Measurements from ENCODE around the gene NPC1. TPM values are rescaled to one million over a fixed set of nuclear protein-coding genes. Genes with fewer than 3 reads are reported as not detected.

The NPC1 gene
- total RNA-seq, 1 donor from 2014 or later = 114 TPM

DNA sequence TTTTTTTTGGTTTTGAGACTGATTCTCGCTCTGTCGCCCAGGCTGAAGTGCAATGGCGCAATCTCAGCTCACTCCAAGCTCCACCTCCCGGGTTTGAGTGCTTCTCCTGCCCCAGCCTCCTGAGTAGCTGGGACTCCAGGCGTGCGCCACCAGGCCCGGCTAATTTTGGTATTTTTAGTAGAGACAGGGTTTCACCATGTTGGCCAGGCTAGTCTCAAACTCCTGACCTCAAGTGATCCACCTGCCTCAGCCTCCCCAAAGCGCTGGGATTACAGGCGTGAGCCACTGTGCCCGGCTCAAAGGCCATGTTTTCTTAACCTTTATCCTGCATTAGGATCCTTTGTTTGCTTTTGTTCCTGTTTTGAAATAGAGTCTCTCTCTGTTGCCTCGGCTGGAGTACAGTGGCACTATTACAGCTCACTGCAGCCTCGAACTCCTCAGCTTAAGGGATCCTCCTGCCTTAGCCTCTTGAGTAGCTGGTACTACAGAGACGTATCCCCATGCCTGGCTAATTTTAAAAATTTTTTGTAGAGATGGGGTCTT lies 41.0 kb downstream of the NPC1 start:
- ATAC-seq = no peak

DNA sequence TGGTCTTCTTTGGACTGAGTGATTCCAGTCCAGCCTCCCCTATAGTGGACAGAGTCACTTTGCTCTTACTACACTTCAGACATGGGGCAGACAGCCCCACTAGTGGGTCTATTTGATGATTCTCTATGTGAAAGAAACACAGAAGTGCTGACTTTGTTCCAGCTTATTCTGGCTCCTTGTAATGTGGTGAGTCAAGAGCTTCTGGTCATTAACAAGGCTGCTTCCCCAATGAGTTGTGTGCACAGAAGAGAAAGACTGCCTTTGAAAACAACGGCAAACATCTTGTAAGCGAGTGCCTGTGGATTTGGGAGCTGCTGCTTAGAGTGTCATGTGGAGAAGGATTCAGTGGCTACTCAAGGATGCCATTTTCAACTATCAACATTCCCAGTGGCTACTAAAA lies 43.8 kb downstream of the NPC1 start:
- Histone ChIP-seq H3K27me3 (ENCODE audit: low read depth) (no peaks in the 10 kb centered on the region), H3K27ac (no peak overlapping the region), H3K36me3 (peaks cover 100% of the 10 kb centered on the region), H3K9me3 (no peaks in the 10 kb centered on the region), H3K4me1 (peaks cover 15% of the 10 kb centered on the region), H3K4me3 (no peak overlapping the region)
- TF ChIP-seq, protein P1, sequence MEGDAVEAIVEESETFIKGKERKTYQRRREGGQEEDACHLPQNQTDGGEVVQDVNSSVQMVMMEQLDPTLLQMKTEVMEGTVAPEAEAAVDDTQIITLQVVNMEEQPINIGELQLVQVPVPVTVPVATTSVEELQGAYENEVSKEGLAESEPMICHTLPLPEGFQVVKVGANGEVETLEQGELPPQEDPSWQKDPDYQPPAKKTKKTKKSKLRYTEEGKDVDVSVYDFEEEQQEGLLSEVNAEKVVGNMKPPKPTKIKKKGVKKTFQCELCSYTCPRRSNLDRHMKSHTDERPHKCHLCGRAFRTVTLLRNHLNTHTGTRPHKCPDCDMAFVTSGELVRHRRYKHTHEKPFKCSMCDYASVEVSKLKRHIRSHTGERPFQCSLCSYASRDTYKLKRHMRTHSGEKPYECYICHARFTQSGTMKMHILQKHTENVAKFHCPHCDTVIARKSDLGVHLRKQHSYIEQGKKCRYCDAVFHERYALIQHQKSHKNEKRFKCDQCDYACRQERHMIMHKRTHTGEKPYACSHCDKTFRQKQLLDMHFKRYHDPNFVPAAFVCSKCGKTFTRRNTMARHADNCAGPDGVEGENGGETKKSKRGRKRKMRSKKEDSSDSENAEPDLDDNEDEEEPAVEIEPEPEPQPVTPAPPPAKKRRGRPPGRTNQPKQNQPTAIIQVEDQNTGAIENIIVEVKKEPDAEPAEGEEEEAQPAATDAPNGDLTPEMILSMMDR (IDR thresholded peaks at IDR 0.05) = no peak
- no peak for DNase-seq
- intact Hi-C loops (cut with DNase I) = no loop called here
- ATAC-seq = no peak

More for the DNA sequence above, 41.0 kb downstream of the NPC1 start:
- intact Hi-C loops (cut with DNase I) = no loop called here
- Histone ChIP-seq H3K27ac (no peak overlapping the region), H3K4me3 (no peak overlapping the region), H3K4me1 (peaks cover 8% of the 10 kb centered on the region), H3K36me3 (peaks cover 98% of the 10 kb centered on the region), H3K9me3 (no peaks in the 10 kb centered on the region), H3K27me3 (ENCODE audit: low read depth) (no peaks in the 10 kb centered on the region)
- TF ChIP-seq, protein P1 (IDR thresholded peaks at IDR 0.05) = no peak
- no peak for DNase-seq

DNA sequence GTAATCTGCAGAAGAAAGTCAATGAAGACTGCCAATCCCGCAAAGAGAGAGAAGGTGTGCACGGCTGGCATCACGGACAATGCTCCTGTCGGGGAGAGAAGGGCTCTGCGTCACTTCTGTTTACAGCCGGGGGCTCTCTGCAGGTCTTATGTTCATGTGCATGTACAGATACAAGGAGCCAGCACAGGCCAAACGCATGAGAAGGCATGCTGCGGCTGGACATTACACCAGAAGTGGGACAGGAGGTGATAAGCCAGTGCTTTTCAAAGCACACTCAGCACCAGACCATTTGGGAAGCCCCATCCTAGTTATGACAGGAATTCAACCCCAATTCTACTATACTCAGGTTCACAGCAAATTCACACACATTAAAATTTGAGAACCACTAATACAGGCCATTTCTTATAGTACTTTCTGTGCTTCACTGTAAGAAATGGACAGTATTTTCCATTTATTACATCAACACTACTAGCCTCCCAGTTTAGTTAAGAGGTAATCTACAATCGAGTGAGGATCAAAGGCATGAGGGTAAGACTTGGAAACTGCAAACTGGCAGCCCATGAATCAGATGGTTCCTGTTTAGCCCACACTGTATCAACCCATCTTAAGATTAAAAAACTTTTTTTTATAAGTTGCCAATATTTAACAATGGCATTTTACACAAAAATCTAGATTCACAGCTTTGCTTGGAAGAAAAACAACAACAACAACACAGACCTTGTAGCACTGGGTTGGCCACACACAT lies 44.8 kb downstream of the NPC1 start:
- intact Hi-C loops (cut with DNase I) = no loop called here
- H3K36me3 ChIP-seq = peaks cover 100% of the 10 kb centered on the region

DNA sequence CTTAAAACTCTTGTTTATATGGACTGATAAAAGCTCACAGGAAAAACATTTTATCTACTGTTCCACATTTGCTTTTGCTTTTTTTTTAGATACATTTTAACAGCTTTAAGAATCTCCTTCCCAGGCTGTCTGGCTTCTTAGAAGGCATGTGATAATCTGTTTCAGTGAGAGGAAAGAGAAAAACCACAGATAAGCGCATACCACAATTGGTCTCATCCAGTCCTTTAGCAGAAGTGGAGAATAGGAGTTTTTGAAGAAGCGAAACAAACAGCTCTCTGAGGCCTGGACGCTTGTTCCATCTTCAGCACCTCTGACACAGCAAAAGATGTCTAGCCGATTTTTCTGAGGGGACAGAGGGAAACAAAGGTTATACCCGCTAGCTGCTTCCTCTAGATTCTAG lies 45.4 kb downstream of the NPC1 start:
- Histone ChIP-seq H3K4me1 (peaks cover 15% of the 10 kb centered on the region), H3K27me3 (ENCODE audit: low read depth) (no peaks in the 10 kb centered on the region), H3K4me3 (no peak overlapping the region), H3K9me3 (no peaks in the 10 kb centered on the region), H3K36me3 (peaks cover 100% of the 10 kb centered on the region), H3K27ac (peak overlapping the region; percentile 50)
- intact Hi-C loops (cut with DNase I) = no loop called here
- ATAC-seq (peak; percentile 57 to 74), DNase-seq (no peak)
- TF ChIP-seq, protein P1 (IDR thresholded peaks at IDR 0.05) = no peak

More for the DNA sequence above, 44.8 kb downstream of the NPC1 start:
- DNase-seq (no peak), ATAC-seq (no peak)
- Histone ChIP-seq H3K27ac (no peak overlapping the region), H3K27me3 (ENCODE audit: low read depth) (no peaks in the 10 kb centered on the region), H3K4me1 (peaks cover 15% of the 10 kb centered on the region), H3K4me3 (no peak overlapping the region), H3K9me3 (no peaks in the 10 kb centered on the region)
- TF ChIP-seq, protein P1 (IDR thresholded peaks at IDR 0.05) = no peak

DNA sequence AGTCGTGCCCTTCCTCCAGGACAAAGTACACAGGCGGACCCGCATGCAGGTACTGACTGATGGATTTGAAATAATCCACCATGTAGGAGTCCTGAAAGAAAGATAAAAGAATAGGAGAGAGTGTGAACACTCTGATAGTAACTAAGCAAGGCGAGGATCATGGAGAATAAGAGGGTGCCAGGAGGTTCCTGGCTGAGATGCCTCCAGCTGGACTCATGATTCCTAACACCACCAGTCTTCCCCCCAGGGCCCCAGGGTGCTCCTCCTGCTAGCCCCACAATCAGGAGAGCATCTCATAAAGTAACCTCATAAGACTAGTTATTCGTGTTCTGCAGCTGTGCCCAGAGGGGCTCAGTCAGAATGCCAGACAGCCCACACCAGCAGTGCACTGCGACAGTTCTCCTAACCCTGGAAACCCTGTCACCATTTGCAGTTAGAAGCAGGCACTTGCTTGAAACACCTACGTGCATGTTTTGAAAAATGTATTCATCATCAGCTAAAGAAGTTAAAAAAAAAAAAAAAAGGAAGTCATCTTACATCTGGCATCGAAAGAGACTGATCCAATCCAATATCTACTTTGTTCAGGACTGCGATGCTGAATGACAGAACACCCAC lies 46.3 kb downstream of the NPC1 start:
- Histone ChIP-seq H3K9me3 (no peaks in the 10 kb centered on the region), H3K4me3 (no peak overlapping the region), H3K27ac (peak overlapping the region; percentile 50), H3K27me3 (ENCODE audit: low read depth) (no peaks in the 10 kb centered on the region), H3K36me3 (peaks cover 100% of the 10 kb centered on the region), H3K4me1 (peaks cover 15% of the 10 kb centered on the region)
- intact Hi-C loops (cut with DNase I) = no loop called here
- DNase-seq (no peak), ATAC-seq (no peak)
- TF ChIP-seq, protein P1 (IDR thresholded peaks at IDR 0.05) = no peak
